ENCODE results near the gene TRIM65. TPM values are rescaled to one million over a fixed set of nuclear protein-coding genes. Genes with fewer than 3 reads are reported as not detected.

TRIM65 gene
- total and polyA plus RNA-seq, 7 experiments from 2014 or later: 14.9 to 37.7 (median 29.6) TPM

- no peaks in the 10 kb centered on the region for H3K4me1 ChIP-seq (ENCODE audit: control insufficient read depth in 2 of 2, insufficient read depth in 2 of 2, low read length in 2 of 2)
- ChIA-PET CTCF (interaction anchor here (0.6 to 0.7 kb wide), 2 partner anchors 19 to 25 kb away, joined by 3 read pairs; no protein-coding TSS in a partner anchor), POLR2A (interaction anchor here (1.3 kb wide), 1 partner anchor 39 kb away, joined by 4 read pairs; no protein-coding TSS in a partner anchor)
- H3K4me3 ChIP-seq (ENCODE audit: low read length): no peak overlapping the region
- Mint-ChIP-seq H3K4me1 (peaks cover 0 to 4% (median 0%) of the 10 kb centered on the region in 7 donors), H3K9me3 (no peaks in the 10 kb centered on the region), H3K4me3 (no peak overlapping the region), H3K27me3 (no peaks in the 10 kb centered on the region), H3K27ac (no peak overlapping the region), H3K36me3 (peaks cover 0 to 24% (median 3%) of the 10 kb centered on the region in 5 donors)
- no peak overlapping the region for H3K27ac ChIP-seq (ENCODE audit: low read depth, low read length)
- intact Hi-C loops (cut with micrococcal nuclease): no loop called here
- H3K27me3 ChIP-seq (ENCODE audit: control insufficient read depth in 2 of 2, insufficient read depth in 2 of 2, low read length in 2 of 2): no peaks in the 10 kb centered on the region
- DNase-seq (no peak), ATAC-seq (no peak)
- H3K36me3 ChIP-seq (ENCODE audit: control insufficient read depth in 2 of 3, insufficient read depth in 3 of 3, low read length in 3 of 3): peaks cover 0 to 26% (median 0%) of the 10 kb centered on the region in 3 experiments
- no peaks in the 10 kb centered on the region for H3K9me3 ChIP-seq (ENCODE audit: control insufficient read depth in 2 of 3, low read length in 3 of 3)
Measured at GRCh38 chr17:75926456-75926855, 29.7 kb upstream of the TRIM65 start.

GRCh38 chr17:75925912-75926311, 29.2 kb upstream of the TRIM65 start:
- no peaks in the 10 kb centered on the region for H3K9me3 Mint-ChIP-seq
- H3K36me3 ChIP-seq (ENCODE audit: control insufficient read depth in 2 of 3, insufficient read depth in 3 of 3, low read length in 3 of 3): peaks cover 0 to 26% (median 0%) of the 10 kb centered on the region in 3 experiments
- ATAC-seq (no peak), DNase-seq (no peak)
- H3K4me3 ChIP-seq (ENCODE audit: low read length): no peak overlapping the region
- H3K36me3 Mint-ChIP-seq: peaks cover 0 to 24% (median 3%) of the 10 kb centered on the region in 5 donors
- POLR2A ChIA-PET: no interaction called here
- H3K27ac ChIP-seq (ENCODE audit: low read depth, low read length): no peak overlapping the region
- peaks cover 0 to 4% (median 0%) of the 10 kb centered on the region in 7 donors for H3K4me1 Mint-ChIP-seq
- no peak overlapping the region for H3K4me3 Mint-ChIP-seq
- CTCF ChIA-PET: interaction anchor here (0.6 to 0.7 kb wide), 2 partner anchors 18 to 28 kb away, joined by 3 read pairs; no protein-coding TSS in a partner anchor
- H3K27ac Mint-ChIP-seq: no peak overlapping the region
- no peaks in the 10 kb centered on the region for H3K27me3 ChIP-seq (ENCODE audit: control insufficient read depth in 2 of 2, insufficient read depth in 2 of 2, low read length in 2 of 2)
- H3K9me3 ChIP-seq (ENCODE audit: control insufficient read depth in 2 of 3, low read length in 3 of 3): no peaks in the 10 kb centered on the region
- intact Hi-C loops (cut with micrococcal nuclease): no loop called here
- H3K4me1 ChIP-seq (ENCODE audit: control insufficient read depth in 2 of 2, insufficient read depth in 2 of 2, low read length in 2 of 2): no peaks in the 10 kb centered on the region
- H3K27me3 Mint-ChIP-seq: no peaks in the 10 kb centered on the region

- ChIA-PET CTCF (no interaction called here), POLR2A (no interaction called here)
- Mint-ChIP-seq H3K27me3 (no peaks in the 10 kb centered on the region), H3K9me3 (no peaks in the 10 kb centered on the region), H3K4me1 (peaks cover 0 to 4% (median 0%) of the 10 kb centered on the region in 7 donors), H3K4me3 (no peak overlapping the region), H3K36me3 (peaks cover 0 to 24% (median 3%) of the 10 kb centered on the region in 5 donors), H3K27ac (no peak overlapping the region)
- ATAC-seq (no peak), DNase-seq (no peak)
- no peak overlapping the region for H3K4me3 ChIP-seq (ENCODE audit: low read length)
- H3K9me3 ChIP-seq (ENCODE audit: control insufficient read depth in 2 of 3, low read length in 3 of 3): no peaks in the 10 kb centered on the region
- H3K27ac ChIP-seq (ENCODE audit: low read depth, low read length): no peak overlapping the region
- no peaks in the 10 kb centered on the region for H3K4me1 ChIP-seq (ENCODE audit: control insufficient read depth in 2 of 2, insufficient read depth in 2 of 2, low read length in 2 of 2)
- H3K27me3 ChIP-seq (ENCODE audit: control insufficient read depth in 2 of 2, insufficient read depth in 2 of 2, low read length in 2 of 2): no peaks in the 10 kb centered on the region
- peaks cover 0 to 31% (median 0%) of the 10 kb centered on the region in 3 experiments for H3K36me3 ChIP-seq (ENCODE audit: control insufficient read depth in 2 of 3, insufficient read depth in 3 of 3, low read length in 3 of 3)
- intact Hi-C loops (cut with micrococcal nuclease): no loop called here
Measured at GRCh38 chr17:75925103-75925502, 28.4 kb upstream of the TRIM65 start.

- no peaks in the 10 kb centered on the region for H3K9me3 ChIP-seq (ENCODE audit: control insufficient read depth in 2 of 3, low read length in 3 of 3)
- no peak for DNase-seq
- no peak overlapping the region for H3K27ac Mint-ChIP-seq
- ATAC-seq: no peak
- ChIA-PET POLR2A (no interaction called here), CTCF (no interaction called here)
- no peaks in the 10 kb centered on the region for H3K9me3 Mint-ChIP-seq
- no peak overlapping the region for H3K27ac ChIP-seq (ENCODE audit: low read depth, low read length)
- H3K36me3 ChIP-seq (ENCODE audit: control insufficient read depth in 2 of 3, insufficient read depth in 3 of 3, low read length in 3 of 3): peaks cover 0 to 42% (median 0%) of the 10 kb centered on the region in 3 experiments
- H3K4me3 ChIP-seq (ENCODE audit: low read length): no peak overlapping the region
- H3K27me3 ChIP-seq (ENCODE audit: control insufficient read depth in 2 of 2, insufficient read depth in 2 of 2, low read length in 2 of 2): no peaks in the 10 kb centered on the region
- no peaks in the 10 kb centered on the region for H3K4me1 ChIP-seq (ENCODE audit: control insufficient read depth in 2 of 2, insufficient read depth in 2 of 2, low read length in 2 of 2)
- peaks cover 0 to 4% (median 0%) of the 10 kb centered on the region in 7 donors for H3K4me1 Mint-ChIP-seq
- no peaks in the 10 kb centered on the region for H3K27me3 Mint-ChIP-seq
- H3K36me3 Mint-ChIP-seq: peaks cover 0 to 29% (median 3%) of the 10 kb centered on the region in 5 donors
- intact Hi-C loops (cut with micrococcal nuclease): no loop called here
- H3K4me3 Mint-ChIP-seq: no peak overlapping the region
Measured at GRCh38 chr17:75922963-75923874, 26.5 kb upstream of the TRIM65 start.

DNA sequence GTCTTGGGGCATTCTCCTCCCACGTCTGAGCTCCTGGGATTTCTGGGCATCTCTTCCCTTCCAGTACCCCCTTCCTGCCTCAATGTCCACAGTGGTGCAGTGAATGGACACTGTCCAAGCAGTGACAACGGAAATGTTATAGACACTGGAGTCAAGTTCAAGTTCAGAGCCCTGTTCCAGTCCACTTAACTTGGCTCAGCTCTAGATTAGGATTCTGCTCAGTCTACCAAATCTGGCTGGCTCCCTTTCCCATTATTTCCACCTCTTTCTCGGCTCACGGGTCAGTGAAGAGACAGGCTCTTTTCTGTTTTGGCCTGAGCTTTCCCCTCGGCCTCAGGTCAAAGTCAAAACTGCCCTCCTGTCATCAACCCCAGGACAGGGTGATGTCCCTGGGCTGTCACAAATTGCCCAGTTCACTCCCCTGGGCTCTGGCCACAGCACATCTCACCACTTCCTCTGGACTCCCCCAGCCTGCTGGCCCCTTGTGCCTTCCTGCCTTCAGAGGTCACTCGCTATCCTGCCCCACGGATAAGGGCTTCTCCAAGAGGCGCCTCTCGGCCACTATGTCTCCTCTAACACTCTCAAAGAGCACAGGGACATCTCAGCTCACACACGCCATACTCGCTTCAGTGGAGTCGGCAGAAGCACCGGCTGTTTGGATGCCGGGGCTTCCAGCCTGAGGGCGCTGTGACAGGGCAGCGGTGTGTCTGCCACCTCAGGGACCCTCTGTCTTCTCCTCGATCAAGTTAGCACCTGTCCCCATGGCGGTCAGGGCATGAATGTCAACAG, 25.6 kb upstream of the TRIM65 start:
- no peaks in the 10 kb centered on the region for H3K9me3 Mint-ChIP-seq
- ChIA-PET POLR2A (no interaction called here), CTCF (interaction anchor here (0.6 kb wide), 1 partner anchor 76 kb away, joined by 3 read pairs; no protein-coding TSS in a partner anchor)
- intact Hi-C loops (cut with micrococcal nuclease): no loop called here
- ATAC-seq: no peak
- H3K27me3 ChIP-seq (ENCODE audit: control insufficient read depth in 2 of 2, insufficient read depth in 2 of 2, low read length in 2 of 2): no peaks in the 10 kb centered on the region
- H3K4me3 ChIP-seq (ENCODE audit: low read length): no peak overlapping the region
- peaks cover 0 to 4% (median 0%) of the 10 kb centered on the region in 7 donors for H3K4me1 Mint-ChIP-seq
- no peaks in the 10 kb centered on the region for H3K9me3 ChIP-seq (ENCODE audit: control insufficient read depth in 2 of 3, low read length in 3 of 3)
- no peaks in the 10 kb centered on the region for H3K27me3 Mint-ChIP-seq
- no peaks in the 10 kb centered on the region for H3K4me1 ChIP-seq (ENCODE audit: control insufficient read depth in 2 of 2, insufficient read depth in 2 of 2, low read length in 2 of 2)
- peaks cover 0 to 45% (median 0%) of the 10 kb centered on the region in 3 experiments for H3K36me3 ChIP-seq (ENCODE audit: control insufficient read depth in 2 of 3, insufficient read depth in 3 of 3, low read length in 3 of 3)
- H3K4me3 Mint-ChIP-seq: no peak overlapping the region
- DNase-seq: no peak
- H3K36me3 Mint-ChIP-seq: peaks cover under 1 to 24% (median 3%) of the 10 kb centered on the region in 5 donors
- H3K27ac ChIP-seq (ENCODE audit: low read depth, low read length): no peak overlapping the region
- peak overlapping the region in 1 of 9 donors; percentile 10 for H3K27ac Mint-ChIP-seq

GRCh38 chr17:75921596-75921995, 24.8 kb upstream of the TRIM65 start:
- intact Hi-C loops (cut with micrococcal nuclease): no loop called here
- H3K4me1 ChIP-seq (ENCODE audit: control insufficient read depth in 2 of 2, insufficient read depth in 2 of 2, low read length in 2 of 2): no peaks in the 10 kb centered on the region
- peaks cover 0 to 49% (median 0%) of the 10 kb centered on the region in 3 experiments for H3K36me3 ChIP-seq (ENCODE audit: control insufficient read depth in 2 of 3, insufficient read depth in 3 of 3, low read length in 3 of 3)
- no peak overlapping the region for H3K4me3 ChIP-seq (ENCODE audit: low read length)
- no peak for ATAC-seq
- H3K9me3 ChIP-seq (ENCODE audit: control insufficient read depth in 2 of 3, low read length in 3 of 3): no peaks in the 10 kb centered on the region
- H3K27ac ChIP-seq (ENCODE audit: low read depth, low read length): no peak overlapping the region
- H3K36me3 Mint-ChIP-seq: peaks cover 4 to 24% (median 8%) of the 10 kb centered on the region in 5 donors
- H3K27me3 ChIP-seq (ENCODE audit: control insufficient read depth in 2 of 2, insufficient read depth in 2 of 2, low read length in 2 of 2): no peaks in the 10 kb centered on the region
- peaks cover 0 to 5% (median 0%) of the 10 kb centered on the region in 7 donors for H3K4me1 Mint-ChIP-seq
- DNase-seq: no peak
- ChIA-PET POLR2A (no interaction called here), CTCF (interaction anchor here (0.6 kb wide), 1 partner anchor 77 kb away, joined by 3 read pairs; no protein-coding TSS in a partner anchor)
- H3K27me3 Mint-ChIP-seq: no peaks in the 10 kb centered on the region
- H3K27ac Mint-ChIP-seq: no peak overlapping the region
- H3K9me3 Mint-ChIP-seq: no peaks in the 10 kb centered on the region
- no peak overlapping the region for H3K4me3 Mint-ChIP-seq
